Progenitor cell of endocrine pancreas (in vitro differentiated cells): ENCODE results near the gene RAD51B. TPM values are rescaled to one million over a fixed set of nuclear protein-coding genes. Genes with fewer than 3 reads are reported as not detected.
"Not testable (repeated sequence)": the region's sequence is repeated elsewhere in the genome, so short reads cannot be mapped to it uniquely, and the experiment has no call there.

Source experiments
- DNase-seq: peaks from one replicate; pipeline ENCODE4 v3.0.0; 2021; ENCODE audit warnings: low spot score; ENCODE audit not compliant: unreplicated experiment
- H3K27ac Mint-ChIP-seq: 2 replicates; pipeline ENCODE4 v1.8.0; 2021; ENCODE audit warnings: mild to moderate bottlenecking, moderate library complexity, mixed read lengths
- H3K27me3 Mint-ChIP-seq: 2 replicates; pipeline ENCODE4 v1.8.0; 2021; ENCODE audit warnings: mixed read lengths
- H3K36me3 Mint-ChIP-seq: 2 replicates; pipeline ENCODE4 v1.8.0; 2022; ENCODE audit warnings: mixed read lengths; ENCODE audit not compliant: insufficient read depth
- H3K4me1 Mint-ChIP-seq: 2 replicates; pipeline ENCODE4 v1.8.0; 2021; ENCODE audit warnings: low read depth, mixed read lengths
- H3K4me3 Mint-ChIP-seq: 2 replicates; pipeline ENCODE4 v1.8.0; 2021; ENCODE audit warnings: low read depth, mild to moderate bottlenecking, moderate library complexity, mixed read lengths
- H3K9me3 Mint-ChIP-seq: 2 replicates; pipeline ENCODE4 v1.8.0; 2021; ENCODE audit warnings: low read depth, mixed read lengths
- CTCF ChIP-seq: fragments of 200-600 bp; sonication (generic); IDR thresholded peaks from one replicate; pipeline ENCODE4 v1.5.0; 2021; ENCODE audit warnings: antibody characterized with exemption, mild to moderate bottlenecking; ENCODE audit not compliant: unreplicated experiment
- total RNA-seq: library from RNA; stranded (reverse); gene quantifications from 2 replicates; pipeline ENCODE4 v1.2.1, GENCODE V29; 2021

The RAD51B gene
- total RNA-seq, 1 donor from 2014 or later: 24.7 TPM

DNA sequence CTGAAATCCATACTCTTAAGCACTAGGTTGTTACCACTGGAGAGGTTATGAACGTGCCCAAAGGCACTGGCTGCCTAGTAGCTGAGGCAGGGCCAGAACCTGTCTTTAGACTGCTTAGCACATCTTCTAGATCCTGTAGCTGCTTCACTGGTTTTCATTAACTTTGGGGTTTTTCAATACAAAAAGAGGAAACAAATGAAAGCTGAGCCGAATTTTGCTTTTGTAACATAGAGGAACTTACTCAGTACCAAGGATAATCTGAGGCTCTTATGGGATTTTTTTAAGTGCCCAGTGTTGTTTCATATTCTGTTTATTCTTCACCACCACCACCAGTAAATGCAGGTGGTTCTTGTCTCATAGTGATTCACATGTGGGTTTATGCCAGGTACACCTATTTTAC, 396.1 kb downstream of the RAD51B start:
- H3K27me3 Mint-ChIP-seq: no peaks in the 10 kb centered on the region
- peaks cover 16% of the 10 kb centered on the region for H3K36me3 Mint-ChIP-seq
- H3K27ac Mint-ChIP-seq: no peak overlapping the region
- no peak for DNase-seq
- TF ChIP-seq CTCF: no peak
- H3K4me1 Mint-ChIP-seq: peaks cover 26% of the 10 kb centered on the region
- H3K9me3 Mint-ChIP-seq: peaks cover 17% of the 10 kb centered on the region
- H3K4me3 Mint-ChIP-seq: no peak overlapping the region

- Mint-ChIP-seq H3K4me3 (no peak overlapping the region), H3K4me1 (peaks cover 21% of the 10 kb centered on the region), H3K9me3 (peaks cover 16% of the 10 kb centered on the region), H3K27ac (no peak overlapping the region), H3K27me3 (no peaks in the 10 kb centered on the region), H3K36me3 (peaks cover 13% of the 10 kb centered on the region)
- TF ChIP-seq CTCF: no peak
- DNase-seq: no peak
These were observed 396.5 kb downstream of the RAD51B start for GRCh38 chr14:68216079-68216478.

- H3K4me1 Mint-ChIP-seq: peaks cover 19% of the 10 kb centered on the region
- H3K27ac Mint-ChIP-seq: no peak overlapping the region
- H3K4me3 Mint-ChIP-seq: no peak overlapping the region
- H3K9me3 Mint-ChIP-seq: peaks cover 18% of the 10 kb centered on the region
- no peaks in the 10 kb centered on the region for H3K27me3 Mint-ChIP-seq
- DNase-seq: no peak
- no peak for TF ChIP-seq CTCF
- H3K36me3 Mint-ChIP-seq: peaks cover 10% of the 10 kb centered on the region
These were observed 397.4 kb downstream of the RAD51B start for GRCh38 chr14:68216957-68217356.

- Mint-ChIP-seq H3K4me3 (no peak overlapping the region), H3K36me3 (peaks cover 7% of the 10 kb centered on the region), H3K4me1 (peaks cover 19% of the 10 kb centered on the region), H3K9me3 (peaks cover 17% of the 10 kb centered on the region), H3K27ac (no peak overlapping the region), H3K27me3 (no peaks in the 10 kb centered on the region)
- no peak for TF ChIP-seq CTCF
- no peak for DNase-seq
These were observed 398.3 kb downstream of the RAD51B start for GRCh38 chr14:68217791-68218340.

- Mint-ChIP-seq H3K4me3 (no peak overlapping the region), H3K27me3 (no peaks in the 10 kb centered on the region), H3K9me3 (peaks cover 18% of the 10 kb centered on the region), H3K36me3 (peaks cover 1% of the 10 kb centered on the region), H3K27ac (no peak overlapping the region), H3K4me1 (peaks cover 20% of the 10 kb centered on the region)
- TF ChIP-seq CTCF: no peak
- no peak for DNase-seq
These were observed 399.8 kb downstream of the RAD51B start for GRCh38 chr14:68219407-68219806.

GRCh38 chr14:68221046-68221445, 401.5 kb downstream of the RAD51B start:
- not testable (repeated sequence) for H3K27ac Mint-ChIP-seq, DNase-seq, H3K36me3 Mint-ChIP-seq, H3K4me3 Mint-ChIP-seq, H3K27me3 Mint-ChIP-seq
- H3K4me1 Mint-ChIP-seq: peaks cover 24% of the 10 kb centered on the region
- H3K9me3 Mint-ChIP-seq: peaks cover 18% of the 10 kb centered on the region
